Uterus (tissue), 4 donors: ENCODE data around the gene FAM234A. TPM values are rescaled to one million over a fixed set of nuclear protein-coding genes. Genes with fewer than 3 reads are reported as not detected.

Source experiments
- DNase-seq, 2 donors: peaks; one replicate each; pipeline ENCODE4 v3.0.0-alpha.2; 2019 to 2020
- H3K27ac ChIP-seq, 2 donors: fragments of 200-600 bp; sonication (generic); 1 replicate in 1 of 2; 2 replicates in 1 of 2; pipeline ENCODE4 v1.5.1; 2016 to 2018
- H3K27me3 ChIP-seq, 2 donors: fragments of 200-600 bp; sonication (generic); one replicate each; pipeline ENCODE4 v1.5.1; 2018 to 2019; ENCODE audit warnings: control low read depth in 1 of 2
- H3K36me3 ChIP-seq, 2 donors: fragments of 200-600 bp; sonication (generic); one replicate each; pipeline ENCODE4 v1.5.1; 2019; ENCODE audit warnings: control low read depth in 1 of 2
- H3K4me1 ChIP-seq, 2 donors: fragments of 200-600 bp; sonication (generic); one replicate each; pipeline ENCODE4 v1.5.1; 2018 to 2019; ENCODE audit warnings: control low read depth in 1 of 2
- H3K4me3 ChIP-seq, 2 donors: fragments of 200-600 bp; sonication (generic); 1 replicate in 1 of 2; 2 replicates in 1 of 2; pipeline ENCODE4 v1.5.1; 2018 to 2019; ENCODE audit warnings: mild to moderate bottlenecking in 1 of 2
- H3K9me3 ChIP-seq, 2 donors: fragments of 200-600 bp; sonication (generic); one replicate each; pipeline ENCODE4 v1.5.1; 2019; ENCODE audit warnings: control low read depth in 1 of 2
- POLR2A ChIP-seq, 2 donors: fragments of 450-650 bp; IDR thresholded peaks; one replicate each; pipeline ENCODE4 v1.6.1; 2016; ENCODE audit warnings: antibody characterized with exemption in 2 of 2, mild to moderate bottlenecking in 1 of 2, moderate library complexity in 1 of 2
- intact Hi-C: fragments of 100-400 bp; cut with DNase I; formaldehyde crosslinking; loops from one replicate; pipeline ENCODE4 v1.15.1; 2023; ENCODE audit warnings: low total_unique reads
- total RNA-seq, 4 donors: library from RNA; depleted of rRNA in 3 of 4; stranded (reverse); fragments of >200 nt in 3 of 4; gene quantifications; one replicate each; pipeline versions ENCODE4 v1.1.0 to v1.2.4, GENCODE V29; 2014 to 2023
- TF ChIP-seq, protein P1 (sequence below), 4 experiments: fragments of 200-600 bp in 2 of 4; fragments of 450-650 bp in 2 of 4; sonication (generic) in 2 of 4; IDR thresholded peaks; one replicate each; pipeline ENCODE4 v1.5.1; 2016 to 2019; ENCODE audit warnings: antibody characterized with exemption in 4 of 4, mild to moderate bottlenecking in 2 of 4, moderate library complexity in 1 of 4
- donor health status: DM: yes; HTN: yes; CAD: no.

The FAM234A gene, protein sequence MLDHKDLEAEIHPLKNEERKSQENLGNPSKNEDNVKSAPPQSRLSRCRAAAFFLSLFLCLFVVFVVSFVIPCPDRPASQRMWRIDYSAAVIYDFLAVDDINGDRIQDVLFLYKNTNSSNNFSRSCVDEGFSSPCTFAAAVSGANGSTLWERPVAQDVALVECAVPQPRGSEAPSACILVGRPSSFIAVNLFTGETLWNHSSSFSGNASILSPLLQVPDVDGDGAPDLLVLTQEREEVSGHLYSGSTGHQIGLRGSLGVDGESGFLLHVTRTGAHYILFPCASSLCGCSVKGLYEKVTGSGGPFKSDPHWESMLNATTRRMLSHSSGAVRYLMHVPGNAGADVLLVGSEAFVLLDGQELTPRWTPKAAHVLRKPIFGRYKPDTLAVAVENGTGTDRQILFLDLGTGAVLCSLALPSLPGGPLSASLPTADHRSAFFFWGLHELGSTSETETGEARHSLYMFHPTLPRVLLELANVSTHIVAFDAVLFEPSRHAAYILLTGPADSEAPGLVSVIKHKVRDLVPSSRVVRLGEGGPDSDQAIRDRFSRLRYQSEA
- 10 to 100 TPM in 2 of 4 donors, 1 to 10 TPM in 2; 5.6 to 65.5 (median 30.1) TPM for total RNA-seq

DNA sequence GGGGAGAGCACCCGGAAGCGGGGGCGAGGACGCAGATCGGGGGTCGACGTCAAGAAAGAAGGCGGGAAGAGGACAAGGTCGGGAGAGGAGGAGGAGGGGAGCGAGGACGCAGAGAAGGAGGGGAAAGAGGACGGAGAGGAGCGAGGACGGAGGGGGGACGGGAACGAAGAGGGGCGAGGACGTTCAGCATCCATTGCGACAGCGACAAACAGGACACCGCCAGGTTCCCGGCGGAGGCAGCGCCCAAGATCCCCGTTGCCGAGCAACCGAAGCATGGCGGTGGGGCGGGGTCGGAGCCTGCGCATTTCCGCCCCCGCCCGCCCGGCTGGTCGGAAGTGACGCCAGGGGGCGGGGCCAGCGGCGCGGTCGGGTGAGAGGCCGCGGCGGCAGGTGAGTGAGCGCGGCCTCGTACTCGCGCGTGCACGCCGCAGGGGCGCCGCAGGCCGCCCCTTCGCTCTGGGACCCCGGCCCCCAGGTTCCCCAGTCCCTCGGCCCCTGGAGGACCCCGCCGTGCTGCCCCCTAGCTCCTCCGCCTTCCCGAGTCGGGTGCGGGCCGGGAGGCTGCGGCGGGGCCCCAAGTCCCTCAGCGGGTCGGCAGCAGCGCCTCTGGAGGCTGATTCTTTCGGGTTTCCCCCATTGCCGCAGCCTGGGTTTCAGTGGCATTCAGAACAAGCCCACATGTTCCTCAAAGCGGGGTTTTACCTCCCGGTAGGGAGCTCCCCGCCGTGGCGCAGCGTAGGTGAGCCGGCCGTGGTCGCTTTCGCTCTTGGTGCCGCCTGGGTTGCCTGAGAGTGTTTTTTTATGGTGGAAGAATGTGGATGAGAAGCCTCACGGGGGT, at the start of gene FAM234A:
Gene FAM234A, plus strand, starts transcription at position 354 of the 838 bp plus-strand sequence. CDS start 19,593 bp downstream, outside the sequence.
- Histone ChIP-seq H3K4me1 (no peaks in the 10 kb centered on the region), H3K27me3 (no peaks in the 10 kb centered on the region), H3K9me3 (no peaks in the 10 kb centered on the region), H3K27ac (peak within 1 kb of the TSS; percentile 88 to 94), H3K4me3 (peak within 1 kb of the TSS; percentile 51 to 70), H3K36me3 (no peaks in the 10 kb centered on the region)
- TF ChIP-seq, protein P1, sequence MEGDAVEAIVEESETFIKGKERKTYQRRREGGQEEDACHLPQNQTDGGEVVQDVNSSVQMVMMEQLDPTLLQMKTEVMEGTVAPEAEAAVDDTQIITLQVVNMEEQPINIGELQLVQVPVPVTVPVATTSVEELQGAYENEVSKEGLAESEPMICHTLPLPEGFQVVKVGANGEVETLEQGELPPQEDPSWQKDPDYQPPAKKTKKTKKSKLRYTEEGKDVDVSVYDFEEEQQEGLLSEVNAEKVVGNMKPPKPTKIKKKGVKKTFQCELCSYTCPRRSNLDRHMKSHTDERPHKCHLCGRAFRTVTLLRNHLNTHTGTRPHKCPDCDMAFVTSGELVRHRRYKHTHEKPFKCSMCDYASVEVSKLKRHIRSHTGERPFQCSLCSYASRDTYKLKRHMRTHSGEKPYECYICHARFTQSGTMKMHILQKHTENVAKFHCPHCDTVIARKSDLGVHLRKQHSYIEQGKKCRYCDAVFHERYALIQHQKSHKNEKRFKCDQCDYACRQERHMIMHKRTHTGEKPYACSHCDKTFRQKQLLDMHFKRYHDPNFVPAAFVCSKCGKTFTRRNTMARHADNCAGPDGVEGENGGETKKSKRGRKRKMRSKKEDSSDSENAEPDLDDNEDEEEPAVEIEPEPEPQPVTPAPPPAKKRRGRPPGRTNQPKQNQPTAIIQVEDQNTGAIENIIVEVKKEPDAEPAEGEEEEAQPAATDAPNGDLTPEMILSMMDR (IDR thresholded peaks at IDR 0.05) = peak in 3 of 4 experiments; percentile 27 to 62 (median 59)
- TF ChIP-seq POLR2A (IDR thresholded peaks at IDR 0.05) = peak; percentile 96 to 98
- peak; percentile 92 for DNase-seq
- intact Hi-C loops = no loop called here

DNA sequence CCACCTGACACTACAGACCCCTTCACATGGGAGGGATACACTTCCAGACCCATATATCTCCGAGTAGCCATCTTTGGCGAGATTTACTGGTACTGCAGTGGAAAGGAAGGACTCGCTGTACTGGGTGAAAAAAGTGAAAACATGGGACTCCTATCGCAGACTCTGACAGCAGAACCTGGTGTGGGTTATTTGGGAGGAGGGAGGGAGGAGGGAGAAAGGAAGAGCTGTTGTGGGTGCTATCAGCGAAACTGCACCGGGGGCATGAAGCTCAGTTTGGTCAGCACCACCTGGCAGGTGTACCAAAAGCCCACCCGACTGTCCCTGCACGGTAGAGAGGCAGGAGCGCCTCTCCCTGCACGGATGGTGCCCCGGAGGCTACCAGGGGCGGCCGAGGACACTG, 49.4 kb upstream of the FAM234A start:
- H3K27me3 ChIP-seq = peaks cover 0 to 5% of the 10 kb centered on the region in 2 donors
- TF ChIP-seq POLR2A (IDR thresholded peaks at IDR 0.05) = no peak
- TF ChIP-seq, protein P1 (IDR thresholded peaks at IDR 0.05) = no peak
- DNase-seq = no peak
- no peaks in the 10 kb centered on the region for H3K36me3 ChIP-seq
- H3K4me3 ChIP-seq = no peak overlapping the region
- H3K9me3 ChIP-seq = no peaks in the 10 kb centered on the region
- intact Hi-C loops = no loop called here
- no peak overlapping the region for H3K27ac ChIP-seq
- H3K4me1 ChIP-seq = peaks cover 0 to 11% of the 10 kb centered on the region in 2 donors

DNA sequence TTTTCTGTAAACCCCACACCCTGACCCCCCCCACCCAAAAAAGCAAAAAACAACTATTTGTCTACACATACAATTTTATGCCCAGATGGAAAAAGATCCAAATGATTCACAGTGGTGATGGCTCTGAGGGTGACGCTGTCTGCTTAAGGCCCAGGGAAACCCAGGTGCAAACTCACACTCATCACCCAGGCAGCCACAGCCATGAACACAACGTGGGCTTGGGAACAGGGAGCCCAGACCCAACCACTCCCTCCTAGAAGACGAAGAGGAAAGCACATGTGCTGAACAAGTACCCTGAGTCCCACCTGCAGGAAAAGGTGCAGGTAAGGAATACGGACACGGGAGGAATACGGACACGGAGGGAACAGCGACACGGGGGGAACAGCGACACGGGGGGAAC, 48.9 kb upstream of the FAM234A start:
- peaks cover 0 to 1% of the 10 kb centered on the region in 2 donors for H3K27me3 ChIP-seq
- H3K4me1 ChIP-seq = peaks cover 0 to 7% of the 10 kb centered on the region in 2 donors
- TF ChIP-seq, protein P1 (IDR thresholded peaks at IDR 0.05) = no peak
- TF ChIP-seq POLR2A (IDR thresholded peaks at IDR 0.05) = no peak
- no peak overlapping the region for H3K4me3 ChIP-seq
- H3K36me3 ChIP-seq = no peaks in the 10 kb centered on the region
- no peaks in the 10 kb centered on the region for H3K9me3 ChIP-seq
- DNase-seq = no peak
- H3K27ac ChIP-seq = no peak overlapping the region
- intact Hi-C loops = no loop called here

DNA sequence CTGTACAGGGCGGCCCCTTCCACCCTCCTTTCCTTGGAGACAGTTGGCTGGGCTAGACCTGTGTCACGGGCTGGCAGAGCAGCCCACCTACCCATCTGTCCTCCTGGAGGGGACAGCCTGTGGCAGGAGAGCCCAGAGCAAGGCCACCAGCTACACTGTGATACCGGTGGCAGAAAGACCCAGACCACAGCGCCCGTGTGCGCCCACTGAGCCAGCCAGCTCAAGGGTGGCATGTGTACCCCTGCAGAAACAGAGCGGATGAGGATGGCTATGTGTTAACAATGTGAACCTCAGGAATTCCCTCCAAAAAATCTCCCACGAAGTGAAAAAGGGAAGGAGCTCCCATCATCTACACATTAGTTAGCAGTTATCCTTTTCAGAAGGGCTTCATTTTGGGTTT, 47.3 kb upstream of the FAM234A start:
- no peak overlapping the region for H3K4me3 ChIP-seq
- no peak overlapping the region for H3K27ac ChIP-seq
- no peak for TF ChIP-seq POLR2A (IDR thresholded peaks at IDR 0.05)
- TF ChIP-seq, protein P1 (IDR thresholded peaks at IDR 0.05) = no peak
- H3K9me3 ChIP-seq = no peaks in the 10 kb centered on the region
- DNase-seq = no peak
- H3K4me1 ChIP-seq = no peaks in the 10 kb centered on the region
- H3K27me3 ChIP-seq = no peaks in the 10 kb centered on the region
- H3K36me3 ChIP-seq = no peaks in the 10 kb centered on the region
- intact Hi-C loops = no loop called here
